Measurements from ENCODE around the gene ATP8B1.
"Not testable (repeated sequence)": the region's sequence is repeated elsewhere in the genome, so short reads cannot be mapped to it uniquely, and the experiment has no call there.

The ATP8B1 gene

GRCh38 chr18:57803103-57803969 lies at the start of gene ATP8B1:
Gene ATP8B1 (minus strand): TSS chr18:57803315. CDS start chr18:57731807, 71,508 bp downstream.
- DNase-seq: peak in 4 of 56 donors; percentile 2 to 19 (median 4)

GRCh38 chr18:57850063-57850462 lies 46.9 kb upstream of the ATP8B1 start:
- DNase-seq: no peak

- not testable (repeated sequence) for DNase-seq
Observed at GRCh38 chr18:57848374-57848773, 45.3 kb upstream of the ATP8B1 start.

GRCh38 chr18:57847431-57847830 lies 44.3 kb upstream of the ATP8B1 start:
- not testable (repeated sequence) for DNase-seq

GRCh38 chr18:57846258-57846657 lies 43.1 kb upstream of the ATP8B1 start:
- DNase-seq: no peak

GRCh38 chr18:57845605-57846074 lies 42.5 kb upstream of the ATP8B1 start:
- DNase-seq: no peak

- no peak for DNase-seq
Observed at GRCh38 chr18:57844319-57844718, 41.2 kb upstream of the ATP8B1 start.

- DNase-seq: no peak
Observed at GRCh38 chr18:57843386-57843785, 40.3 kb upstream of the ATP8B1 start.

- DNase-seq: no peak
Observed at GRCh38 chr18:57841568-57841967, 38.5 kb upstream of the ATP8B1 start.

- DNase-seq: no peak
Observed at GRCh38 chr18:57839942-57840381, 36.8 kb upstream of the ATP8B1 start.

GRCh38 chr18:57837917-57838548 lies 34.9 kb upstream of the ATP8B1 start:
- DNase-seq: no peak

GRCh38 chr18:57836557-57836956 lies 33.4 kb upstream of the ATP8B1 start:
- no peak for DNase-seq

- DNase-seq: no peak
Observed at GRCh38 chr18:57835904-57836303, 32.8 kb upstream of the ATP8B1 start.

- DNase-seq: no peak
Observed at GRCh38 chr18:57834616-57835015, 31.5 kb upstream of the ATP8B1 start.

GRCh38 chr18:57833441-57834101 lies 30.5 kb upstream of the ATP8B1 start:
- DNase-seq: no peak

- no peak for DNase-seq
Observed at GRCh38 chr18:57832730-57833129, 29.6 kb upstream of the ATP8B1 start.

- no peak for DNase-seq
Observed at GRCh38 chr18:57831597-57832377, 28.7 kb upstream of the ATP8B1 start.

- no peak for DNase-seq
Observed at GRCh38 chr18:57827646-57828045, 24.5 kb upstream of the ATP8B1 start.

- no peak for DNase-seq
Observed at GRCh38 chr18:57826252-57826651, 23.1 kb upstream of the ATP8B1 start.

GRCh38 chr18:57820583-57820982 lies 17.5 kb upstream of the ATP8B1 start:
- not testable (repeated sequence) for DNase-seq
